ENCODE data around the gene MAML2.
A peak's percentile ranks its signal among the peaks of the same experiment; 100 is the strongest.

The MAML2 gene

DNA sequence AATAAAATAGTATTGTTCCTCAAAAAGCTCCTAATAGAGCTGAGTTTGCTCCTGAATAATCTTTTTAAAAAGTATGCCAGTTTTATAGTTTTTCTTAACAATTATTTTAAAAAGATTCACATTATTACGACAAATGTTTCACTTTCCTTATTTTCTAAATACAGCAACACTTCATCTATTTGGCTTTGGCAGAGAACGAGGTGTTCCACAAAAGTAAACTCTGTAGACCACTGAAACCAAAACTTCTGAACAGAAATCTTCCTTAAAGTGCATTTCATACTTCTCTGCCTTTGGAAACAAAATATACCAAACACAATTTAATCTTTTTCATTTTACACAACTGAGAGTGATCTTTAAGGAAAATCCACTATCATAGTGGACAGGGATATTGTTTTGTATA, 285.5 kb downstream of the MAML2 start:
- no peak for DNase-seq

DNA sequence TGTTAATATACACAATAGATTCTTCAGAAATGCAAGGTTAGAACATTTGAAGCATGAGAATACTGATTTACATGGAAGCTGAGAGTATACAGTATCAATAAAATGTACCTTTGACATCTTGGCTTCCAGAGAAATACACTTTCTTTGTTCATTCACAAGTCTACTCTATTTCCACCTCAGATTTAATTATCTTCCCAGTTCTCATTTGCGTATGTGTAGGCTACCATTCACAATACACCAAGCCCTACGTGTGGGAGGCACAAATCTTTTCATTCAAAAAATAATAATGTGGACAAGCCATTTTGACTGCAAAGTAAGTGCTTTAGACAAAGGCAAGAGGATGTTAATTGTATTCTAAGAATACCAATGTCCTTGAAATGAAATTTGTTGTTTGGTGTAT, 286.4 kb downstream of the MAML2 start:
- DNase-seq, result no peak

DNA sequence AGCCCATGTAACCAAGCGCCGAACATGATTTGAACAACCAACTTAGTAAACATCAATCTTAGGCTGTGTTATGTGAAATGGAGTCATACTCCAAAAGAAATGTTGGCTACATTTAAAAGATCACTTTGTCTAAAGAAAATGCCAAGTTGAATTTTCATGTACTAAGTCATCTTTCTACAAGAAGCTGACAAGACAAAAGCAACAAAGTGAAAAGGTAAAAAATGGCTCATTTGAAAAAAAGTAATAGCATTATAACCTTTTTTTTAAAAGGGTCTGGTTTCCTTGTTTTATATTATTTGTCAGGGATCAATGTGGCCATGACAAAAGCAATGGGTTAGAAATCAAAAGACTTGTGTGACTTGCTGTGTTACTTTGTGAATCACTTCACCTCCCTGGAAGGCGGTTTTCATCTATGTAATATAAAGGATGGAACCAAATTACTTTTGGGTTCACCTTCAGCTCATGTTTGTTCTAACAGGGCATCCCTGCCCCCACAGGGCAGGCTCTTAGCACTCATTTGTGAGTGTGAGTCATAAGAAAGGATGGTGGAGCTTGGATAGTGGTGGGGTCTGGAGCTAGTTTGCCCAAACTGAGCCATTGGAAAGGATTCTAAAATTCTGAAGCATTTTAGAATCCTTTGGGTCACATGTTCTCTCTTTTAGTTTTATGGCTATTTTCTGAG, 287.1 kb downstream of the MAML2 start:
- DNase-seq, result no peak

DNA sequence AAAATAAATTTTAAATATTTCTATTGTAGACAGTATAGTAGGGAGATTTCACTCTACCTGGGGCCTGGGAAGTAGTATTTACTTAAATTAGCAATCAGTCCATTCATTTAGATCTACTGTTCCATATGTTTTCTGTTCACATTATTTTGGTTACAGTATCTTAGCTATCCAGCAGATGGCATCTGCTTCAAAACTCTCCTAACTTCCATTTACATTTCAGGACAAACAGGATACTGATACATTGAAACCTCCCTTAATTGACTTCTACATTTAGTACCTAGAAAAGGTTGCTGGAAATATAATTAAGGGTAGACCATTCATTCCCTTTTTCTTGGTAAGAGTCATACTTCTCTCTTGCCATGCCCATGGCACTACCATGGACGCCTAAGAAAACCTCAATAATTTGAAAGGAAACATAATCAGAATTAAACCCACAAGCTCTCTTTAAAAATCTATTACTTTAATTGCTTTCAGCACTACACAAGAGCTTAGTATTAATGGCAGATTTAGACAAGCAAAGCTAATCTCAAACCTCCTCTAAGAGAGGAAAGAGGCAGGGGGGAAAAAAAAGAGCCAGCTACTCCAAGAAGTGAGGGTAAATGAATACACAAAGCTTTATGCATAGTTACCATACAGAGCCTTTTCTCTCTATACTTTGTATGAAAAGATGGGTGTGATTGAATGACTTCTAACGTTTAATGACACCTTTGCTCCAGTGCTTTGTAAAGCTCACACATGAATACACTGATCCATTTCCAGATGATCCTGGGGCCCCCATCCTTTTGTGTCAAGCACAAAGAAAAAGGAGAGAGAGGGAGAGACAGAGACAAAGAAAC, 287.9 kb downstream of the MAML2 start:
- DNase-seq, result no peak

DNA sequence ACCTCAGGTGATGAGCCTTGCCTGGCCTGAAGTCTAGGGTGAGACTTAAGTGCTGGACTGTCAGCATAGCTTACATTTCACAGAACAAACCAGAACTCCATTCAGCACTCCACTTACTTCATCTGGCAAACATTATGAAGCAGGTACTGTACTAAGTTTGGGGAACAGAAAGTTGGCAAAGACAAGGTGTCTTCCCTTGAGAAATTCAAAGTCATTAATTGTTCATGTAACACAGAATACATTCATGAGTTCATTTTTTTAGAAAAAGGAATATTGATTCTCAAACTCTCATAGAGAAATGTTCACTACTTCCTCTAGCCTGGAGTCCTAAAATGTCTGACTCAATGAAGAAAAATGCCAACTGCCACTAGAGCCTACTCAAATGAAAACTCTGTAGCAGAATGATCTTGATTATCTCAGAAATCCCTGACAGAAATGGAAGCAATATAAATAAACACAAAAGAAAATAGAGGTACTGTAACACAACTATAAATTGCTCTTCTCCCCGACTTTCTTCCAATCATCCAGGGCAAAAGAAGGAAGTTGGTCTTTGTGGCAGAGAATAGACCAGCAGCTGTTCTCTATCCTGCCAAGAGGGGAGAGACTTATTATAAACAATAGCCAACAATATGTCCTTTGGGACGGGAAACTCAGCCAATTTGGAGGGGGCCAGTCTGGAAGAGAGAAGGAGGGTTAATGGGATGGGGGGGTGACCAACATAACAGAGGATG, 289.9 kb downstream of the MAML2 start:
- no peak for DNase-seq

DNA sequence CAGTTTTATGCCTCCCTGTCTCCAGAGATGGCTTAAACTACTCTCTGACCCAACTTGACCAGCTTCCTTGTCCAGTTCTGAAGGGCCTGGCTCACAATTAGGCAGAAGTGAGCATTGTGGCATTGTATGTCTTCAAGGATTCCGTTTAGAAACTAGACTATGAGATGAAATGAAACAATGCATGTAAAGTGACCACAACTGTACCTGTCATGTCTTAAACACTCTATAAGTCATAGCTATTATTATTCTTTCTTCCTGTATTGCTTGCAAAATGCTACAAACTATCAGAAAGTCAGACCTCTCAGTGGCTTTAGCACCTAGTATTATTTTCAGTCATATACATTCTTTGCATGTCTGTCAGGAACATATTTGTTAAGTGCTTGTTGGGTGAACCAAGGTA, 291.2 kb downstream of the MAML2 start:
- DNase-seq, result no peak

DNA sequence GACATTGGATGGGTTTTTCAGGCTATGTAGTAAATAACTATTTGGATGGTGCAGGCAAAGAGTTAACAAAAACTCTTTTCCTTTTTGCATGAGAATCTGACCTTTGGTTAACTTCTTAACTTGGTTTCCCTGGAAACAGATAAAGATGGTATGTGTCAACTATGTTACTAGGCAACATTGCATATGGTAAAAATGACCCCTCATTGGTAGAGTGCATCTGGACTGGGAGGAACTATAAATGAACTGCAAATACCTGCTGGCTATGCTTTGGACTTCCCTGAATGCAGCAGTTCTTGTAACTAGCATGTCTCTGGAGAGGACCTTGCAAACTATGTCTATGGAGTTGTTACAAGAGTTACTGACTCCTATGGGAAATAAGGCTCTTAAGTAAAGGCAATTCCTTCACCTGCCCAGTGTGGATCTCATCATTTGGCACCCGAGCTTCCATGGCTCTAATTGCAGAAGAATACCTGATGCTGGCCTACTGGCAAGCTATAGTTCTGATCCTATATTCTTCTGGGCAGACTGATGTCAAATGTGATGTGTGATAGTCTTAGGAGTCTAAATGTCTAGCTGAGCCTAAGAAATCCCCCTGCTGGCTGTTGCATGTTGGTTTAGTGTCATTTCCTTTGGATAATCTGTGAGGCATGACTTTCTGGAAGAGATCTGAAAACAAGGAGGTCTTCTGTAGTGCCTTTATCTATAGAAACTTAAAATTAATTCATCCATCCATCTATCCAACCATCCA, 292.4 kb downstream of the MAML2 start:
- no peak for DNase-seq

DNA sequence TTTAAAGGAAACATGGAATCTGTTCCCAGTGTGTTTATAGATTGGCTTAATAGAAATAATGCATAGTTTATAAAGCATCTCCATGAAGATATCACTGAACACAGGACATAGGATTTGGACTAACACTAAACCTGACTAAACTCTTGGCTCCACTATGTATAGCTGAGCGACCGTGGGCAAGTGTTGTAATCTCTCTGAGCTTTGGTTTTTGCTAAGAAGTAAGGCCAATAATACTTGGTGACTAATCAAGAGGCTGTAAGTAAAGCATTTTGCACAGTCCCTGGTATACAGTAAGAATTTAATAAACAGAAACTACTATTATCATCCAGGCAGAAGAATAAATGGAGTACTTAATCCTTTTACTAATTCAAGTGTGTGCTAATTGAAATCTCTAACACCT, 293.6 kb downstream of the MAML2 start:
- DNase-seq, result no peak

DNA sequence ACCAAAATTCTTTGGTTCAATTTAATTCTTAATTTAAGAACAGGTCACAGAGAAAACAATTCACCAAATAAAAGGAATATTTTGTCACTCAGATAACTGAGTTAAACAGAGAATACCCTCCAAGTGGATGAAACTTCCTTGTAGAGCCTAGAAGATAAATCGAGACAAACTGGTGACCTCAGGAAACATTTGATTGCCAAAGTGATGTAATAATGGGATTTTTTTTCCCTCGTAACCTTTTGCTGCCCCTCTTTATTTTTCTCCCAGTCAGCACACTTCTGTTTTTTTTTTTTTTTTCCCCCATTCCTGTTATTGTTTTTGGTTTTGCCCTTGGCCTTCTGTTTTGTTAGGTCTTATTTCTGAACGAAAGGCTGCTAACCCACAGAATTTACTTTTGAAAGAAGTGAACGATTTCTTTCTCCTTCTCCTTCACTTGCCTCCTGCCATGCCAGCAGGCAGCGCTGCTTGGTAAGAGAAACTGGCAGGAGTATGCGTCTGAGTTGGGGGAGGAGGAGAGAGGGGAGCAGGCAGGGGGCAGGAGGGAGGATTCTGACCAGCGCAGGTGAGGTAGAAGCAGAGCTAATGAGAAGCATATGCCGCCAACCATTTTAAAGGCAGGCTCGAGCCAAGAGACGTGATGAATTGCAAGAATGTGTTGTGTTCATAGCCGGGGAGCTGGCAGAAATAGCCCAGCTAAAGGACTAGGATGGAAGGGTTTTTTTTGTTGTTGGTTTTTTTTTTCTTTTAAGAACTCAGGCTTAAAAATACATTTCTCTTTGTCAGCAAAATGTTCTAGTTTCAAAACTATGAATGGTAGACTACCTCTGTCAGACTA, 297.2 kb downstream of the MAML2 start:
- peak; percentile 86 for DNase-seq

DNA sequence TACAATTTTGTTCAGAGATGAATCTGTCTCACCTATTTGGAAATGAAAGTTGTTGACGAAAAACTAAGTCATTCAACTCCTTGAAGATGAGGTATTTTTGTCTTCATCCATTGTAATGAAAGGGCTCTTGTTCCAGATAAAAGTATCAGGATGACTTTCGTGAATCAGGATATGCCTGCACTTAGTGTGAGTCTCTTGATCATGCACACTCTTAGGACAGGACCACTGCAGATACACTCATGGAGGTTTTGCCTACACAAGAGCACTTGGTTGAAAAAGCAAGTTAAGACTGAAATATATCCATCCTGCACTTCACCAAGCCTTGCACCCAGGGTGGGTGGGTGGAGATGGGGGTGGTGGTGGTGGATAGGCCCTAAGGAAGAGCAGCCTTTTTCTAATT, 298.2 kb downstream of the MAML2 start:
- no peak for DNase-seq

DNA sequence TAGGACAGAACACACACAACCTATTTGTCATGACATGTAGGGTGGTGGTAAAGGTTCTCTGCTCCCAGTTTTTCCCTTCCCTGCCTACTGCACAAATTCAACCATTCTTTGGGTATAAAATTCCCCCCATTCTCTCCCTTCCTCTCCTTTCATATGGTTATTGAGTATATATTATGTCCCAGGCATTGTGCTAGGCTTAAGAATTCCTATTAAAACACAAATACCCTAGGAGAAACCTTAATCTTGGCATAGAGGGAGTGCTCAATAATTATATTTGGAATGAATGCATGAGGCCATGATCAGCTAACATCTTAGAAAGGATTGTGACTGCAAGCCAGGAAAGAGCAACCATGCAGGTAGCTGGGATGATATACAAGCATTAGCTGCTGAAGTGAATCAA, 298.7 kb downstream of the MAML2 start:
- no peak for DNase-seq

DNA sequence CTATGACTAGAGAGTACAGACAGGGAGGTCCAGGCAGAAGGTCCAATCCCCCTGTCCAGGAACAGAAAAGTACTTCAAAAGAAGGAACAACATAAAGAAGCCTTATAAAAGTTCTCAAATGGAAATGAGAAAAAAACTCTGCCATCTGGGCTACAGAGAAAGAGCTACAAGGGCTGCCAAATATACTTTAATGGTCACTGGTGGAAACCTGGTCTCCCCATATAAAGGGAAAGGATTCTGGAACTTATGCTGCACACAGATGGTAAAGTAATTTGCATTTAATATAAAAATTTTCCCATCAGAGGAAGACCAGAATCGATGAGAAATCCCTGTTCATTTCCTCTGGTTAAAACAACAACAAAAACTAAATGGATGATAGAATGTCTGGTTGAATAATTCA, 299.7 kb downstream of the MAML2 start:
- DNase-seq, result no peak

DNA sequence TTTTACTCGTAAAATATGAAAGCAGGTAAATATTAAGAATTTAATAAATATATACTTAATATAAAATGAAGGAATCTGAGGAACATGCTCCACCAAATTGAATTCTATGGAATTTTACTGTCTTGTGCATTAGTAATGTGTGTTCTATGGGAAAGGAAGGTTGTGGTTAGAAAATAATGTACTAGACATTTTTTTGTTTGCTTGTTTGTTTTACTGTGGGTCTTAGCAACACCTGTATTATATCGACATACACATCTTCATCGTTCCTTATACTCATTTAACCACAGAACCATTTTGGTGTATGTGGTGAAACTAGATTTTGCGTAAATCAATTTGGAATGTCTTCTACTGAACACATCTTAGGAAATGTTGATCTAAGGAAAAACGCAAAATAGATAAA, 304.9 kb downstream of the MAML2 start:
- no peak for DNase-seq

DNA sequence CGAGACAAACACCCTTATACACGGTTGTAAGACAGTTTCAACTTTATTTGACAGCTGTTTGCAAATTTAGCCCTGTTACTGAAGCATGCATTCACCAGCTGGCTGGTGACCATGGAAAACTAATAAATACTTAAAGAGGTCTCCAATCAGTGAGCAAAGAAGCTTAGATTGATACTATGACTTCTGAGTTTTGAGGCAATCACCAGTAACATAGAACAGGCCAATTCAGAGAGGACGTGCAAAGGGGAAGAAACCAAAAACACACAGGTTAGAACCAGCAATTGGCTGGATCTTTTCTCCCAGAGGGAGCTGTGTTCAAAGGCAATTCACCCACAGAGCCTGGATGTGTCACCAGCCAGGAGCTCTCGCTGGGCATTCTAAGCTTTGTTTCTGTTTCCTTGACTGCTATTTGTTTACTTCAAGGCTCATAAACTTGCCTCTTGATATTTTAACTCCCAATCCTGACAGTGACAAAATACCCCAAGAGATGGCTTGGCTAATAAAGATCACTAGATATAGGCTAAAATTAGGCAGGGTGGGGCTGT, 305.5 kb downstream of the MAML2 start:
- DNase-seq, result no peak

DNA sequence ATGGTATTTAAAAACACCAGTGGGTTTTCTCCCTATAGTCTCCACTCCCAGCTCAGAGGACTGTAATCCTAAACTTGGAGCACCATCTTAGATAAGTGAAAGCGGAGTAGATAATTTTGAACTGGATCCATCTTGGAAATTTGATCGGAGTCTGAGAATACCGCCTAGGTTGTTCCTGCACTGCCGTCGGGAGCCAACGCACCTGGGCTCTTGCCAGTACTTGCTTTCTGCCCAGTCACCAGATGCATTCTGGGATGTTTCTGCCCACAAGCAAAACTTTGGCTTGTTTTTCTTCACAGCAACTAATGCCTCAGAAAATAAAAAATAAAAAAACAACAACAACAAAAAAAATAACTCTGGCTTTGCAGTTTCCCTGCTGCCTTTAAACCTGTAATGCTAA, 306.1 kb downstream of the MAML2 start:
- no peak for DNase-seq

DNA sequence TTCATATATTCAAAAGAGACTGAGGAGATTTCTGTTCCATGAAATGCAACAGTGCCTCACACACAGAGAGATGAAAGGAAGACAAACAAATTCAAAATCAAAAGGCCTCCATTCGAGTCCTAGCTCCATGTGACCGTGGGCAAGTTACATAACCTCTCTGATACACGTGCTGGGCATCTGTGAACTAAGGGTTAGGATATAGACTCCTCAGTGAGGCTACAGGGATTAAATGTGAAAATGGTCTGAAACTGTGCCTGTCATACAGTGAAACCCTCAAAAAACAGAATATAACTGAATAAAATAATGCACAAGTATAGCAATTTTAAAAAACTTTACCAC, 307.3 kb downstream of the MAML2 start:
- DNase-seq, result no peak

DNA sequence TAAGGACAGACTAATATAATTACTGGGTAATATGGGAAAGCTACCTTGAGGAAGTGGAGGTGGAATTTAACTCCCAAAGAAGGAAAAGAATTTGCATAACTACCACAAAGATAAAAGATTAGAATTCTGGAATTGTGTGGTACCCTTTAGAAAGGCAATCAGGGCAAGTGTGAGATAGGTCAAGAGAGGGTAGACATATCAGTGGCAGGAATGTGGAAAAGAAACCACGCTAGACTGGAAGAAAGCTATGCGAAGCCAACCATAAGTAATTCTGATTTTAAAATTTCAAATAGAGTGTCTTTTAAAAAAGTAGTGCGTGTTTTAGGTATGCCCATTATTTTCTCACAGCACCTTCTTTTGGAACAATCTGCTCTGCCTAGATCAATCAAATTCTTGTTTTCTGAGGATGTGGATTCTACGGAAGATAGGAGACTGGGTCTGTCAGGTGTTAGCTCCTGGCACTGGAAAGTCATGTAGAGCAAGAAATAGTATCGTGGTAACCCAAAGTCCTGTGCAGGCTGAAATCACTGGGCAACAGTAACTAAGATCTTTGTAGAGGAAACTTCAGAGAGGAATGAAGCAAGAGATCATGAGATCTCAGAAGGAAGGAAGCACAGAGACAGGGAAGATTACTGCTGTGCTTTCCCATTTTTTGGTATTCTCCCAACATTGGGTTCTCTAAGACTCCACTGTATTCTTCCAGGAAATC, 307.8 kb downstream of the MAML2 start:
- no peak for DNase-seq

DNA sequence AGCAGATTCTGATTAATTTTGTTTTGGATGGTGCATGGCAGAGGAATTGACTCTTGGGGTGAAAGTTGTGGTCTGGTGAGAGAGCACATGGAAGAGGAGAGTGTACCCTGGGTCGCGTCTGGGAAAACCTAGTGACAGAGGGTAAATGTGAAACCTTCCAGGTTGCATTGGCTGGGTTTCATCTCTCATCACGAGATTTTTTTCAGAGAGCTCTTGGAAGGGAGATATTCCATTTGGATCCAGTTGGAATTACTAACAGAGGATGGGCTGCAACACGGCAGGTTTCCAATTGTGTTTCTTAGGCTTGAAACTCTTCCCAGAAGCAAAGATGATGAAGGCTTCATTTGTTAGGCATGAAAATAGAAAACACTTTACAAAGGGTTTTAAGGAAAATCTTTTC, 309.4 kb downstream of the MAML2 start:
- peak; percentile 54 for DNase-seq

DNA sequence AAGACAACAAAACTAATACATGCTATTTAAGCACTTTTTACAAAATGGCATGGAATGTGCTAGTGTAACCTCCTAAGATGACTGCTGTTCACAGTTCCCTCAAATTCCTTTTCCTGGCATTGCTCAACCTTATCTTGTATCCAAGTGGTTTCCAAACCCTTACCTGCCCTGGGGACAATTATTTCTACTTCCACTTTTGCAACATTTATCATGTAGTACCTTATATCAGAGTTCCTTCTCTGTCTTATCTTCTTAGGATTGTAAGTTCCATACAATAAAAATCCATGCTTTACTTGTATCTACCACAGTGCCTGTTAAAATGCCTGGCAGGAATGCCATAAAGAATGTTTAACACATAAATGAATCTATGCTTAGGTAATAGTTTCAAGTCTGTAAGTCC, 309.9 kb downstream of the MAML2 start:
- DNase-seq, result no peak

DNA sequence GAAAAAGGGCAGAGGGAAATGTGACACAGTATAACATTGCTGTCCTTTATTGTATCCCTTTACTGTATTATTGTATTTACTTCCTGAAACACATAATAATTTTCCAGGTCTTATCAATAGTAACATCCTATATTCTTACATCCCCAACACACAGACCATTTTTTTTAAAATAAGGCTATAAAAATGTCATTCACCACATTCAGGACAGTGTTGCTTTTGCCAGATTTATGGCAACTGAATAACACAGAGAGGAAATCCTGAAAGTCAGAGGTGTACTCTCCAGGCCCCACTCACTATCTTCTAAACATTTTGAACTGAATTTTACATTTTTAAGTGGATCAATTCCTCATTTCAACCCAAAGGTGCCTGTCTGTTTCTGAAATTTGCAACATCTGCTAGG, 314.2 kb downstream of the MAML2 start:
- DNase-seq, result no peak

DNA sequence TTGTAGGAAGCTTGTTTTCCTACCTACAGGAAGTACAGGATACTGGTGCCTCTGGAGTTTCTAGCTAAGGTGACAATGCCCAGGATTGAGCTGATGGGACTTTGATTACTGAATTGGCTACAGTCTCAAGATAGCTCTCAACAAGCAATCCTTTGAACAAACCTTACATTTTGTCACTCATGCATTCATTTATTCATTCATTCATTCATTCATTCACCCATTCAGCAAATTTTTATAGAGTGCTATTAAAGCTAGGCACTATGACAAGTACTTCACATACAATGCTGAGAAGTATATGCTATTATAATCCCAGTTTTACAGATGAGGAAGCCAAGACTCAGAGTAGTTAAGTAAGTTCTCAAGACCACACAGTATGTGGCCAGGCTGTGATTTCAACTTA, 316.0 kb downstream of the MAML2 start:
- DNase-seq, result no peak
